GM12801 (cell line): ENCODE results near the gene CYBA.

Source experiments
- TF ChIP-seq, protein P1 (sequence below): IDR thresholded peaks from one replicate; pipeline ENCODE4 v1.5.1; 2011; ENCODE audit warnings: control low read depth; ENCODE audit not compliant: insufficient read length; ENCODE audit errors: extremely low read depth

Gene CYBA

DNA sequence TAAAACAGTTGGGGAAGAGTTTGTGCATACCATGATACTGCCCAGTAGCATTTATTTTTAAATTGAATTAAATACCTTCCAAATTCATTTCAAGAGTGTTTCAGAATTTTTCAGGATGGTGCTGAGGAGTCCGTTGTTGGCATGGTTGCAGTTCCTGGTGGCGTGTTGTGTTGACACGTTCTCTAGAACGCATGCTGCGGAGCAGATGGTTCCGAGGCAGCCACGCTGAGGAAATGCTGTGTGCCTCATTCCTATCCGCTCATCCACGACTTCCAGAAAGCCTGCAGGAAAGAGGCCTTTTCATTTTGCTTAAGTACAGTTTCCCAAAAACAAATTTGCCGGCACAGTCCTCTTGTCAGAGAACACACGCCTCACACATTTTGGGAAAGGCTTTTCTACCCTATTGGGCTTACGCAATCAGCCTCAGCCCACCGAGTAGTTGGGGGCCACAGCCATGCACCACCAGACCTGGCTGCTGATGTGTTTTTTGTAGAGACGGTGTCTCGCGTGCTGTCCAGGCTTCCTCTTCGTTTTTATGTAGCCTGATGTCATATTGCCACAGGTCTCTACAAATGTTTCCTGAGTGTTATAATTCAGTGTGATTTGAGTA is 44.6 kb downstream of the CYBA start:
- TF ChIP-seq, protein P1, sequence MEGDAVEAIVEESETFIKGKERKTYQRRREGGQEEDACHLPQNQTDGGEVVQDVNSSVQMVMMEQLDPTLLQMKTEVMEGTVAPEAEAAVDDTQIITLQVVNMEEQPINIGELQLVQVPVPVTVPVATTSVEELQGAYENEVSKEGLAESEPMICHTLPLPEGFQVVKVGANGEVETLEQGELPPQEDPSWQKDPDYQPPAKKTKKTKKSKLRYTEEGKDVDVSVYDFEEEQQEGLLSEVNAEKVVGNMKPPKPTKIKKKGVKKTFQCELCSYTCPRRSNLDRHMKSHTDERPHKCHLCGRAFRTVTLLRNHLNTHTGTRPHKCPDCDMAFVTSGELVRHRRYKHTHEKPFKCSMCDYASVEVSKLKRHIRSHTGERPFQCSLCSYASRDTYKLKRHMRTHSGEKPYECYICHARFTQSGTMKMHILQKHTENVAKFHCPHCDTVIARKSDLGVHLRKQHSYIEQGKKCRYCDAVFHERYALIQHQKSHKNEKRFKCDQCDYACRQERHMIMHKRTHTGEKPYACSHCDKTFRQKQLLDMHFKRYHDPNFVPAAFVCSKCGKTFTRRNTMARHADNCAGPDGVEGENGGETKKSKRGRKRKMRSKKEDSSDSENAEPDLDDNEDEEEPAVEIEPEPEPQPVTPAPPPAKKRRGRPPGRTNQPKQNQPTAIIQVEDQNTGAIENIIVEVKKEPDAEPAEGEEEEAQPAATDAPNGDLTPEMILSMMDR = no peak

- TF ChIP-seq, protein P1 = no peak
These were observed 45.4 kb downstream of the CYBA start for GRCh38 chr16:88605186-88606147.

DNA sequence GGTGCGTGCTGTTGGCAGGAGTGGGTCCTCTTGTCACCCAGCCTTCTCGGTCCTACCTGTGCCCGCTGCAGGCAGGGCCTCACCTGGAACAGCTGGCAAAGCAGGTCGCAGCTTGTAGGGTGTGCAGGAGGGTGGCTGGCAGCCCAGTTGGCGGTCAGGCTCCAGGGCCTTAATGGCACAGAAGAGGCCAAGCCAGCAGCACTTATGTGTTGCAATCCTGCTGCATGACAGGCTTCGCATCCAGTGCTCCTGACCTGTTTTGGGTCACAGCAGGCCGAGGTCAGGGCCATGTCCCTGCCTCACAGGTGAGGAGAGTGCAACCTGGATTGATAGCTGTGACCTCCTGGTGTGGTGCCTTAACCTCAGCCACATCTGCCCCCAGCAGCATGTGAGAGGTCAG is 48.8 kb downstream of the CYBA start:
- TF ChIP-seq, protein P1 = no peak

GRCh38 chr16:88601313-88602036 is 49.4 kb downstream of the CYBA start:
- TF ChIP-seq, protein P1 = no peak

DNA sequence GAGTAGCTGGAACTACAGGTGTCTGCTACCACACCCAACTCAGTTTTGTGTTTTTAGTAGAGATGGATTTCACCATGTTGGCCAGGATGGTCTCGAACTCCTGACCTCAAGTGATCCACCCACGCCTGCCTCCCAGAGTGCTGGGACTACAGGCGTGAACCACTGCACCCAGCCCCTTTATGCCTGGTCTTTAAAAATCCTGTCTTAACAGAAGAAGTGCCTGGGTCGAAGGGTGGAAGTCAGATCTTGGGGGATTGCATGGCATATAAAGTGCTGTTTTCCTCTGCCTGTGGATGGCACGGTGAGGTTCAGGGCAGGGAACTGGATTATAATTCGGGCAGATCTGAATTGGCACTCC is 50.3 kb downstream of the CYBA start:
- TF ChIP-seq, protein P1 = no peak

GRCh38 chr16:88599825-88600538 is 50.9 kb downstream of the CYBA start:
- TF ChIP-seq, protein P1 = no peak

- TF ChIP-seq, protein P1 = no peak
These were observed 51.6 kb downstream of the CYBA start for GRCh38 chr16:88599092-88599733.
